Endothelial cell of umbilical vein (primary cell): ENCODE data around the gene EYS. TPM values are rescaled to one million over a fixed set of nuclear protein-coding genes. Genes with fewer than 3 reads are reported as not detected.

Experiments
- BruUV-seq: library from RNA; stranded (reverse); fragments of 400-500 nt; replicated peaks from 2 replicates; lab custom pipeline; 2021; lab: Mats Ljungman, UMichigan
- CTCF ChIA-PET: fragments of 300-600, 350-600 bp; sonication (Branson Sonifier 250); formaldehyde crosslinking; loops from one replicate; lab custom pipeline; 2021; ENCODE audit warnings: antibody characterized with exemption, inconsistent platforms; lab: Charles Lee
- POLR2A ChIA-PET: fragments of 300-600, 350-600 bp; sonication (Branson Sonifier 250); formaldehyde crosslinking; loops from one replicate; lab custom pipeline; 2021; ENCODE audit warnings: antibody characterized with exemption, inconsistent platforms; lab: Charles Lee
- DNase-seq: peaks from one replicate; pipeline ENCODE4 v3.0.0-alpha.2; 2011; ENCODE audit warnings: low read depth, low spot score
- FAIRE-seq: peaks from 2 replicates; lab custom pipeline; 2011; peaks lifted over from hg19 to GRCh38; lab: Jason Lieb, UNC
- H2AFZ ChIP-seq: 2 replicates; pipeline ENCODE4 v1.6.0; 2012; ENCODE audit warnings: low read depth, low read length, control low read depth, inconsistent platforms
- H3K27ac ChIP-seq: 2 replicates; pipeline ENCODE4 v1.5.1; 2011; ENCODE audit warnings: low read depth, mild to moderate bottlenecking, control low read depth, low read length, moderate library complexity; ENCODE audit not compliant: insufficient read depth
- H3K27me3 ChIP-seq, 2 experiments: 2 replicates each; pipeline versions ENCODE4 v1.6.0 to v1.6.1; 2011; ENCODE audit warnings: low read length in 2 of 2, mixed read lengths in 1 of 2; ENCODE audit not compliant: control insufficient read depth in 2 of 2, insufficient read depth in 2 of 2
- H3K36me3 ChIP-seq, 2 experiments: 2 replicates in 1 of 2; 3 replicates in 1 of 2; pipeline ENCODE4 v1.5.1; 2011; ENCODE audit warnings: low read length in 2 of 2, mild to moderate bottlenecking in 1 of 2, moderate library complexity in 1 of 2; ENCODE audit not compliant: control insufficient read depth in 2 of 2, insufficient read depth in 2 of 2; ENCODE audit errors: extremely low read depth in 1 of 2
- H3K4me1 ChIP-seq: 3 replicates; pipeline ENCODE4 v1.5.1; 2011; ENCODE audit warnings: mild to moderate bottlenecking, low read length; ENCODE audit not compliant: control insufficient read depth, insufficient read depth; ENCODE audit errors: extremely low read depth
- H3K4me2 ChIP-seq: 2 replicates; pipeline ENCODE4 v1.6.1; 2011; ENCODE audit warnings: low read length, control low read depth, mixed read lengths; ENCODE audit not compliant: insufficient read depth
- H3K4me3 ChIP-seq, 3 experiments: fragments of 200-600 bp in 1 of 3; sonication (generic), shearing (Covaris generic) in 1 of 3; replicated peaks in 1 of 3; 2 replicates each; pipeline ENCODE4 v1.5.1; 2011 to 2016; ENCODE audit warnings: control low read depth in 3 of 3, low read length in 3 of 3, mild to moderate bottlenecking in 2 of 3, inconsistent platforms in 1 of 3, low read depth in 1 of 3, moderate library complexity in 1 of 3; ENCODE audit not compliant: insufficient read depth in 1 of 3
- H3K79me2 ChIP-seq: 2 replicates; pipeline ENCODE4 v1.6.0; 2012; ENCODE audit warnings: low read length, inconsistent platforms; ENCODE audit not compliant: control insufficient read depth, insufficient read depth
- H3K9ac ChIP-seq: replicated peaks from 2 replicates; pipeline ENCODE3; 2011; ENCODE audit warnings: low read length, control low read depth; ENCODE audit not compliant: insufficient read depth; ENCODE audit errors: extremely low read depth
- H3K9me1 ChIP-seq: replicated peaks from 3 replicates; pipeline ENCODE4 v1.6.0; 2011; ENCODE audit warnings: mild to moderate bottlenecking, low read length; ENCODE audit not compliant: control insufficient read depth, insufficient read depth; ENCODE audit errors: extremely low read depth
- H3K9me3 ChIP-seq: replicated peaks from 2 replicates; pipeline ENCODE4 v1.5.1; 2012; ENCODE audit warnings: low read length, inconsistent platforms; ENCODE audit not compliant: control insufficient read depth, insufficient read depth
- H4K20me1 ChIP-seq: replicated peaks from 2 replicates; pipeline ENCODE3; 2011; ENCODE audit warnings: mild to moderate bottlenecking, low read length; ENCODE audit not compliant: control insufficient read depth, insufficient read depth; ENCODE audit errors: extremely low read depth
- EZH2 ChIP-seq: IDR thresholded peaks from 2 replicates; pipeline ENCODE4 v1.6.1; 2012; ENCODE audit warnings: borderline replicate concordance, low read depth, mild to moderate bottlenecking, moderate library complexity, low read length, inconsistent platforms; ENCODE audit not compliant: severe bottlenecking
- FOS ChIP-seq: IDR thresholded peaks from 2 replicates; pipeline ENCODE4 v1.6.1; 2011; ENCODE audit warnings: mild to moderate bottlenecking, low read length, moderate library complexity, borderline replicate concordance; ENCODE audit not compliant: insufficient read depth
- GATA2 ChIP-seq: IDR thresholded peaks from 2 replicates; pipeline ENCODE4 v1.7.0; 2011; ENCODE audit warnings: low read depth, mild to moderate bottlenecking, moderate library complexity, mixed read lengths, low read length; ENCODE audit not compliant: insufficient read length, insufficient read depth
- JUN ChIP-seq: IDR thresholded peaks from 2 replicates; pipeline ENCODE4 v1.6.1; 2011; ENCODE audit warnings: borderline replicate concordance, low read depth; ENCODE audit not compliant: insufficient read length, insufficient read depth
- MYC ChIP-seq: IDR thresholded peaks from one replicate; pipeline ENCODE4 v1.6.1; 2011; ENCODE audit warnings: mild to moderate bottlenecking, low read depth, low read length
- POLR2A ChIP-seq: IDR thresholded peaks from 2 replicates; pipeline ENCODE4 v1.6.1; 2012; ENCODE audit warnings: low read depth, mild to moderate bottlenecking, control low read depth, low read length
- POLR2AphosphoS5 ChIP-seq: IDR thresholded peaks from 2 replicates; pipeline ENCODE4 v1.6.1; 2012; ENCODE audit warnings: low read depth, mild to moderate bottlenecking, control low read depth, low read length, moderate library complexity; ENCODE audit not compliant: insufficient read depth
- dilution Hi-C: fragments of 300-500 bp; cut with MboI; formaldehyde crosslinking; loops from one replicate; pipeline ENCODE4 v1.15.0; 2019; ENCODE audit warnings: low sequenced_read_pairs; ENCODE audit not compliant: extremely low pct_ligation_motif_present
- intact Hi-C: fragments of 100-400 bp; cut with micrococcal nuclease; formaldehyde crosslinking; loops from one replicate; pipeline ENCODE4 v1.10.0; 2022
- polyA plus RNA-seq, 4 experiments: library from polyadenylated mRNA; depleted of rRNA in 3 of 4; stranded (reverse) in 3 of 4; unstranded in 1 of 4; fragments of >200 nt; gene quantifications; 2 replicates each; pipeline versions ENCODE4 v1.2.1 to v1.2.3, GENCODE V29; 2011 to 2012; ENCODE audit warnings: missing spikeins in 1 of 4
- total RNA-seq: library from RNA; stranded (reverse); gene quantifications from 2 replicates; pipeline ENCODE4 v1.2.3, GENCODE V29; 2021
- TF ChIP-seq, protein P1 (sequence below), 2 donors: IDR thresholded peaks; 1 replicate in 1 of 2; 2 replicates in 1 of 2; pipeline ENCODE4 v1.5.1; 2011; ENCODE audit warnings: low read length in 2 of 2, mild to moderate bottlenecking in 2 of 2, moderate library complexity in 2 of 2, control low read depth in 1 of 2, inconsistent platforms in 1 of 2, low read depth in 1 of 2; ENCODE audit not compliant: insufficient read depth in 1 of 2; ENCODE audit errors: extremely low read depth in 1 of 2
- TF ChIP-seq, protein P2 (sequence below): IDR thresholded peaks from 2 replicates; pipeline ENCODE4 v1.6.1; 2011; ENCODE audit not compliant: insufficient read depth, insufficient read length

Gene EYS
- total and polyA plus RNA-seq, 2 donors (not counting 3 experiments of a cell fraction or from before 2014, with no cell fraction given): 0.01 to 0.27 TPM

DNA sequence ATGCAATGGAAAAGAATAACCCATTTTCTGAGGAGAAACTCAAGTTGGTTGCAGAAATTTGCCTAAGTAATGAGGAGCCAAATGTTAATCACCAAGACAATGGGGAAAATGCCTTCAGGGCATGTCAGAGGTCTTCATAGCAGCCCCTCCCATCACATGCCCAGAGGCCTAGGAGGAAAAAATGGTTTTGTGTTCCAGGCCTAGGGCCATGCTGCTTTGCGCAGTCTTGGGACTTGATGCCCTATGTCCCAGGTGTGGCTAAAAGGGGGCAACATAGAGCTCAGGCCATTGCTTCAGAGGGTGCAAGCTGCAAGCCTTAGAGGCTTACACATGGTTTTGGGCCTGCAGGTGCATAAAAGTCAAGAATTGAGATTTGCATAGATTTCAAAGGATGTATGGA is 485.9 kb downstream of the EYS start:
- dilution Hi-C loops: no loop called here
- FAIRE-seq: no peak

More for the DNA sequence above, 485.9 kb downstream of the EYS start:
- TF ChIP-seq EZH2: no peak
- no peak for TF ChIP-seq POLR2A
- TF ChIP-seq, protein P1, sequence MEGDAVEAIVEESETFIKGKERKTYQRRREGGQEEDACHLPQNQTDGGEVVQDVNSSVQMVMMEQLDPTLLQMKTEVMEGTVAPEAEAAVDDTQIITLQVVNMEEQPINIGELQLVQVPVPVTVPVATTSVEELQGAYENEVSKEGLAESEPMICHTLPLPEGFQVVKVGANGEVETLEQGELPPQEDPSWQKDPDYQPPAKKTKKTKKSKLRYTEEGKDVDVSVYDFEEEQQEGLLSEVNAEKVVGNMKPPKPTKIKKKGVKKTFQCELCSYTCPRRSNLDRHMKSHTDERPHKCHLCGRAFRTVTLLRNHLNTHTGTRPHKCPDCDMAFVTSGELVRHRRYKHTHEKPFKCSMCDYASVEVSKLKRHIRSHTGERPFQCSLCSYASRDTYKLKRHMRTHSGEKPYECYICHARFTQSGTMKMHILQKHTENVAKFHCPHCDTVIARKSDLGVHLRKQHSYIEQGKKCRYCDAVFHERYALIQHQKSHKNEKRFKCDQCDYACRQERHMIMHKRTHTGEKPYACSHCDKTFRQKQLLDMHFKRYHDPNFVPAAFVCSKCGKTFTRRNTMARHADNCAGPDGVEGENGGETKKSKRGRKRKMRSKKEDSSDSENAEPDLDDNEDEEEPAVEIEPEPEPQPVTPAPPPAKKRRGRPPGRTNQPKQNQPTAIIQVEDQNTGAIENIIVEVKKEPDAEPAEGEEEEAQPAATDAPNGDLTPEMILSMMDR (IDR thresholded peaks at IDR 0.05; ENCODE audit: extremely low read depth in 1 of 2, insufficient read depth in 1 of 2, low read depth in 1 of 2, low read length in 2 of 2): no peak
- TF ChIP-seq, protein P2, sequence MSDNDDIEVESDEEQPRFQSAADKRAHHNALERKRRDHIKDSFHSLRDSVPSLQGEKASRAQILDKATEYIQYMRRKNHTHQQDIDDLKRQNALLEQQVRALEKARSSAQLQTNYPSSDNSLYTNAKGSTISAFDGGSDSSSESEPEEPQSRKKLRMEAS: no peak
- TF ChIP-seq MYC: no peak
- TF ChIP-seq POLR2AphosphoS5: no peak
- TF ChIP-seq JUN: no peak
- TF ChIP-seq FOS: no peak
- TF ChIP-seq GATA2: no peak
- Histone ChIP-seq H3K4me1 (no peaks in the 10 kb centered on the region), H3K9me3 (no peaks in the 10 kb centered on the region), H2AFZ (no peak overlapping the region), H3K4me3 (no peak overlapping the region), H3K9me1 (no peaks in the 10 kb centered on the region), H4K20me1 (no peaks in the 10 kb centered on the region), H3K79me2 (no peaks in the 10 kb centered on the region), H3K27me3 (no peaks in the 10 kb centered on the region), H3K4me2 (no peak overlapping the region), H3K36me3 (no peaks in the 10 kb centered on the region), H3K9ac (no peak overlapping the region), H3K27ac (no peak overlapping the region)
- DNase-seq: no peak
- ChIA-PET CTCF (no interaction called here), POLR2A (no interaction called here)
- intact Hi-C loops: no loop called here
- BruUV-seq: no TSS peak
